K562 (cell line): Measurements from ENCODE around the gene SLC35G2. TPM values are rescaled to one million over a fixed set of nuclear protein-coding genes. Genes with fewer than 3 reads are reported as not detected.
A peak's percentile ranks its signal among the peaks of the same experiment; 100 is the strongest.

Source experiments
- ATF7 ChIP-seq: fragments of 450-650 bp; IDR thresholded peaks from 2 replicates; pipeline ENCODE4 v1.7.1; 2014; ENCODE audit warnings: mild to moderate bottlenecking, moderate library complexity
- ETV1 ChIP-seq: fragments of 450-650 bp; conservative IDR thresholded peaks from 2 replicates; pipeline ENCODE4 v1.6.1; 2016; ENCODE audit warnings: missing genetic modification characterization, control low read depth, low read depth, missing compliant biosample characterization
- MXI1 ChIP-seq: IDR thresholded peaks from 2 replicates; pipeline ENCODE4 v1.6.1; 2011; ENCODE audit warnings: low read depth, mild to moderate bottlenecking, improper control_type of control experiment, low read length
- PCBP2 ChIP-seq: fragments of 200-400 bp; formaldehyde crosslinking; IDR thresholded peaks from 2 replicates; pipeline ENCODE4 v1.6.1; 2018; ENCODE audit warnings: low read length, low read depth, mild to moderate bottlenecking, moderate library complexity; ENCODE audit not compliant: poor library complexity, severe bottlenecking
- TRIM24 ChIP-seq, 2 experiments: fragments of 450-650 bp; IDR thresholded peaks; 2 replicates each; pipeline ENCODE4 v1.6.1; 2016
- ZBTB17 ChIP-seq: fragments of 450-650 bp; formaldehyde crosslinking; IDR thresholded peaks from 2 replicates; pipeline ENCODE4 v1.4.0; 2020; ENCODE audit warnings: mild to moderate bottlenecking
- ZFP30 ChIP-seq: fragments of 250-450 bp; sonication (Bioruptor Pico); IDR thresholded peaks from 2 replicates; pipeline ENCODE4 v1.8.0; 2022; ENCODE audit warnings: moderate library complexity, mild to moderate bottlenecking, inconsistent platforms, borderline replicate concordance
- ZNF263 ChIP-seq: sonication (generic); formaldehyde crosslinking; IDR thresholded peaks from 2 replicates; pipeline ENCODE4 v1.8.0; 2022; ENCODE audit warnings: mild to moderate bottlenecking, missing genetic modification reagents, borderline replicate concordance
- ZNF830 ChIP-seq: fragments of 250-450 bp; sonication (Bioruptor Pico); IDR thresholded peaks from 2 replicates; pipeline ENCODE4 v1.5.0; 2021; ENCODE audit warnings: mild to moderate bottlenecking
- polyA plus RNA-seq, 8 experiments: library from polyadenylated mRNA; depleted of rRNA in 4 of 8; stranded (reverse) in 5 of 8; unstranded in 3 of 8; fragments of >200 nt; fragmentation: Nextera tagmentation in 2 of 8; fragmentation: Illumina TruSeq in 1 of 8; extraction: Ambion mirVana in 2 of 8; extraction: Trizol in 1 of 8; gene quantifications; 2 replicates each; pipeline versions ENCODE4 v1.2.1 to v1.2.3, GENCODE V29; 2011 to 2014; ENCODE audit warnings: inconsistent platforms in 1 of 8, missing spikeins in 1 of 8
- total RNA-seq, 7 experiments: library from RNA; depleted of rRNA in 6 of 7; stranded (reverse); fragments of >200 nt in 6 of 7; fragmentation: Illumina TruSeq in 2 of 7; extraction: Trizol in 2 of 7; gene quantifications; 2 replicates each; pipeline versions ENCODE4 v1.2.1 to v1.2.3, GENCODE V29; 2011 to 2021; ENCODE audit warnings: low replicate concordance in 1 of 7
- TF ChIP-seq, protein P1 (sequence below): fragments of 450-650 bp; IDR thresholded peaks from 2 replicates; pipeline ENCODE4 v1.6.1; 2016; ENCODE audit warnings: low read depth, mild to moderate bottlenecking, moderate library complexity
- TF ChIP-seq, protein P2 (sequence below): sonication (generic); formaldehyde crosslinking; IDR thresholded peaks from 2 replicates; pipeline ENCODE4 v1.8.1; 2023; ENCODE audit warnings: mild to moderate bottlenecking, missing genetic modification reagents
- TF ChIP-seq, protein P3 (sequence below): fragments of 450-650 bp; IDR thresholded peaks from 2 replicates; pipeline ENCODE4 v1.6.1; 2014; ENCODE audit warnings: low read depth, mild to moderate bottlenecking, moderate library complexity, borderline replicate concordance
- TF ChIP-seq, protein P4 (sequence below): sonication (generic); formaldehyde crosslinking; IDR thresholded peaks from 2 replicates; pipeline ENCODE4 v1.8.1; 2023; ENCODE audit warnings: missing genetic modification reagents, mild to moderate bottlenecking, borderline replicate concordance
- TF ChIP-seq, protein P5 (sequence below), 3 experiments: IDR thresholded peaks in 2 of 3; conservative IDR thresholded peaks in 1 of 3; 2 replicates each; pipeline ENCODE4 v1.5.1; 2011 to 2012; ENCODE audit warnings: low read length in 3 of 3, mild to moderate bottlenecking in 3 of 3, control low read depth in 2 of 3, improper control_type of control experiment in 1 of 3, inconsistent platforms in 1 of 3, low read depth in 1 of 3, mixed read lengths in 1 of 3, moderate library complexity in 1 of 3; ENCODE audit not compliant: insufficient read depth in 2 of 3

SLC35G2 gene
- total and polyA plus RNA-seq, 9 of the 15 experiments (the other 6 are each of a cell fraction or from before 2014, with no cell fraction given), result 2.6 to 5.9 (median 3.2) TPM

DNA sequence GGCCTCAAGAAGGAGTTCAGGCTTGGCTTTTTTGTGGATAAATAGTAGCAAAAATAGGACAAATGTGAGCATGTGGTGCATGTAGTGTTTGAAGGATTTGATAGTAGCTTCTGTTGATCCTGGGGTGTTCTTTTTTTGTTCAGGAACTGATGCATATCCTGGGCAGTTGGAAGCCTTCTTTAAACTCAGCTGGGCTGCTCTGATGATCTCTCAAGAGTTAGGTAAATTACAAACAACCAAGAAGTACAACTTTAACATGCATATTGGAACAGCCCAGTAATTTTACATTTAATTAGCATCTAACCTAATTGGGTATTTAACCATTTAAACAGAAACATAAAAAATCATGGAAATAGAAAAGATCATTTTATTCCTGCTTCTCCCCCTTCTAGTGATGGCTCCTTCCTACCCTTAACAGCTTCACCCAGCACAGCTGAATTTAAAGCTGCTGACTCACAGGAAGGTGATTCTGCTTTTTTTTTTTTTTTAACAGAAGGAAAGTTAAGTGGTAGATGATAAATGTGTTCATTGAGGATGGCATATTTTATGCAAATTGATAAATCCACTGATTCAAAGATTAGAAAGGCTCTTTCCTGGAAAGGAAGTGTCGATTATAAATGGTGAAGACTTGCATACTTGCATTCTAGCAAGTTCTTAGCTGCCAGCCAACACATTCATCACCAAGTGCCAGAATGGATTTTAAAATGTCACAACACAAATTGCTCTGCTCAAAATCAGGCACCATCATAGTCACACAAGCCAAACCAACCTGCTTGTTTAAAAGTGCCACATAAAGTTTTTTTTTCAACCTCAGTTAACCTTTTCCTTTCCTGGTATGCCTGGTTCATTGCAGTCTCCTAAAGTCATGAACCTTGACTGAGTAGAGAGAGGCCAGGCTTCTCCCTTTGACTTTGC lies 20.0 kb downstream of the SLC35G2 start (continued):
- no peak for TF ChIP-seq ZBTB17
- TF ChIP-seq TRIM24 (IDR thresholded peaks at IDR 0.05), result no peak
- TF ChIP-seq MXI1, result no peak
- TF ChIP-seq ZFP30 (CRISPR knock-in tag), result no peak
- TF ChIP-seq PCBP2, result no peak
- TF ChIP-seq, protein P1, sequence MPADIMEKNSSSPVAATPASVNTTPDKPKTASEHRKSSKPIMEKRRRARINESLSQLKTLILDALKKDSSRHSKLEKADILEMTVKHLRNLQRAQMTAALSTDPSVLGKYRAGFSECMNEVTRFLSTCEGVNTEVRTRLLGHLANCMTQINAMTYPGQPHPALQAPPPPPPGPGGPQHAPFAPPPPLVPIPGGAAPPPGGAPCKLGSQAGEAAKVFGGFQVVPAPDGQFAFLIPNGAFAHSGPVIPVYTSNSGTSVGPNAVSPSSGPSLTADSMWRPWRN, result no peak
- TF ChIP-seq ZNF830 (CRISPR knock-in tag), result no peak
- TF ChIP-seq ETV1 (tag), result no peak; the same call in 1 of the 2 replicates
- TF ChIP-seq, protein P2, sequence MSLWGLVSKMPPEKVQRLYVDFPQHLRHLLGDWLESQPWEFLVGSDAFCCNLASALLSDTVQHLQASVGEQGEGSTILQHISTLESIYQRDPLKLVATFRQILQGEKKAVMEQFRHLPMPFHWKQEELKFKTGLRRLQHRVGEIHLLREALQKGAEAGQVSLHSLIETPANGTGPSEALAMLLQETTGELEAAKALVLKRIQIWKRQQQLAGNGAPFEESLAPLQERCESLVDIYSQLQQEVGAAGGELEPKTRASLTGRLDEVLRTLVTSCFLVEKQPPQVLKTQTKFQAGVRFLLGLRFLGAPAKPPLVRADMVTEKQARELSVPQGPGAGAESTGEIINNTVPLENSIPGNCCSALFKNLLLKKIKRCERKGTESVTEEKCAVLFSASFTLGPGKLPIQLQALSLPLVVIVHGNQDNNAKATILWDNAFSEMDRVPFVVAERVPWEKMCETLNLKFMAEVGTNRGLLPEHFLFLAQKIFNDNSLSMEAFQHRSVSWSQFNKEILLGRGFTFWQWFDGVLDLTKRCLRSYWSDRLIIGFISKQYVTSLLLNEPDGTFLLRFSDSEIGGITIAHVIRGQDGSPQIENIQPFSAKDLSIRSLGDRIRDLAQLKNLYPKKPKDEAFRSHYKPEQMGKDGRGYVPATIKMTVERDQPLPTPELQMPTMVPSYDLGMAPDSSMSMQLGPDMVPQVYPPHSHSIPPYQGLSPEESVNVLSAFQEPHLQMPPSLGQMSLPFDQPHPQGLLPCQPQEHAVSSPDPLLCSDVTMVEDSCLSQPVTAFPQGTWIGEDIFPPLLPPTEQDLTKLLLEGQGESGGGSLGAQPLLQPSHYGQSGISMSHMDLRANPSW, result no peak
- TF ChIP-seq, protein P3, sequence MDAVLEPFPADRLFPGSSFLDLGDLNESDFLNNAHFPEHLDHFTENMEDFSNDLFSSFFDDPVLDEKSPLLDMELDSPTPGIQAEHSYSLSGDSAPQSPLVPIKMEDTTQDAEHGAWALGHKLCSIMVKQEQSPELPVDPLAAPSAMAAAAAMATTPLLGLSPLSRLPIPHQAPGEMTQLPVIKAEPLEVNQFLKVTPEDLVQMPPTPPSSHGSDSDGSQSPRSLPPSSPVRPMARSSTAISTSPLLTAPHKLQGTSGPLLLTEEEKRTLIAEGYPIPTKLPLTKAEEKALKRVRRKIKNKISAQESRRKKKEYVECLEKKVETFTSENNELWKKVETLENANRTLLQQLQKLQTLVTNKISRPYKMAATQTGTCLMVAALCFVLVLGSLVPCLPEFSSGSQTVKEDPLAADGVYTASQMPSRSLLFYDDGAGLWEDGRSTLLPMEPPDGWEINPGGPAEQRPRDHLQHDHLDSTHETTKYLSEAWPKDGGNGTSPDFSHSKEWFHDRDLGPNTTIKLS, result no peak
- TF ChIP-seq ZNF263 (CRISPR knock-in tag), result no peak
- TF ChIP-seq, protein P4, sequence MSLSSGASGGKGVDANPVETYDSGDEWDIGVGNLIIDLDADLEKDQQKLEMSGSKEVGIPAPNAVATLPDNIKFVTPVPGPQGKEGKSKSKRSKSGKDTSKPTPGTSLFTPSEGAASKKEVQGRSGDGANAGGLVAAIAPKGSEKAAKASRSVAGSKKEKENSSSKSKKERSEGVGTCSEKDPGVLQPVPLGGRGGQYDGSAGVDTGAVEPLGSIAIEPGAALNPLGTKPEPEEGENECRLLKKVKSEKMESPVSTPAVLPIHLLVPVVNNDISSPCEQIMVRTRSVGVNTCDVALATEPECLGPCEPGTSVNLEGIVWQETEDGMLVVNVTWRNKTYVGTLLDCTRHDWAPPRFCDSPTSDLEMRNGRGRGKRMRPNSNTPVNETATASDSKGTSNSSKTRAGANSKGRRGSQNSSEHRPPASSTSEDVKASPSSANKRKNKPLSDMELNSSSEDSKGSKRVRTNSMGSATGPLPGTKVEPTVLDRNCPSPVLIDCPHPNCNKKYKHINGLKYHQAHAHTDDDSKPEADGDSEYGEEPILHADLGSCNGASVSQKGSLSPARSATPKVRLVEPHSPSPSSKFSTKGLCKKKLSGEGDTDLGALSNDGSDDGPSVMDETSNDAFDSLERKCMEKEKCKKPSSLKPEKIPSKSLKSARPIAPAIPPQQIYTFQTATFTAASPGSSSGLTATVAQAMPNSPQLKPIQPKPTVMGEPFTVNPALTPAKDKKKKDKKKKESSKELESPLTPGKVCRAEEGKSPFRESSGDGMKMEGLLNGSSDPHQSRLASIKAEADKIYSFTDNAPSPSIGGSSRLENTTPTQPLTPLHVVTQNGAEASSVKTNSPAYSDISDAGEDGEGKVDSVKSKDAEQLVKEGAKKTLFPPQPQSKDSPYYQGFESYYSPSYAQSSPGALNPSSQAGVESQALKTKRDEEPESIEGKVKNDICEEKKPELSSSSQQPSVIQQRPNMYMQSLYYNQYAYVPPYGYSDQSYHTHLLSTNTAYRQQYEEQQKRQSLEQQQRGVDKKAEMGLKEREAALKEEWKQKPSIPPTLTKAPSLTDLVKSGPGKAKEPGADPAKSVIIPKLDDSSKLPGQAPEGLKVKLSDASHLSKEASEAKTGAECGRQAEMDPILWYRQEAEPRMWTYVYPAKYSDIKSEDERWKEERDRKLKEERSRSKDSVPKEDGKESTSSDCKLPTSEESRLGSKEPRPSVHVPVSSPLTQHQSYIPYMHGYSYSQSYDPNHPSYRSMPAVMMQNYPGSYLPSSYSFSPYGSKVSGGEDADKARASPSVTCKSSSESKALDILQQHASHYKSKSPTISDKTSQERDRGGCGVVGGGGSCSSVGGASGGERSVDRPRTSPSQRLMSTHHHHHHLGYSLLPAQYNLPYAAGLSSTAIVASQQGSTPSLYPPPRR (CRISPR knock-in tag), result no peak
- TF ChIP-seq ATF7, result peak; percentile 69
- TF ChIP-seq, protein P5, sequence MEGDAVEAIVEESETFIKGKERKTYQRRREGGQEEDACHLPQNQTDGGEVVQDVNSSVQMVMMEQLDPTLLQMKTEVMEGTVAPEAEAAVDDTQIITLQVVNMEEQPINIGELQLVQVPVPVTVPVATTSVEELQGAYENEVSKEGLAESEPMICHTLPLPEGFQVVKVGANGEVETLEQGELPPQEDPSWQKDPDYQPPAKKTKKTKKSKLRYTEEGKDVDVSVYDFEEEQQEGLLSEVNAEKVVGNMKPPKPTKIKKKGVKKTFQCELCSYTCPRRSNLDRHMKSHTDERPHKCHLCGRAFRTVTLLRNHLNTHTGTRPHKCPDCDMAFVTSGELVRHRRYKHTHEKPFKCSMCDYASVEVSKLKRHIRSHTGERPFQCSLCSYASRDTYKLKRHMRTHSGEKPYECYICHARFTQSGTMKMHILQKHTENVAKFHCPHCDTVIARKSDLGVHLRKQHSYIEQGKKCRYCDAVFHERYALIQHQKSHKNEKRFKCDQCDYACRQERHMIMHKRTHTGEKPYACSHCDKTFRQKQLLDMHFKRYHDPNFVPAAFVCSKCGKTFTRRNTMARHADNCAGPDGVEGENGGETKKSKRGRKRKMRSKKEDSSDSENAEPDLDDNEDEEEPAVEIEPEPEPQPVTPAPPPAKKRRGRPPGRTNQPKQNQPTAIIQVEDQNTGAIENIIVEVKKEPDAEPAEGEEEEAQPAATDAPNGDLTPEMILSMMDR (IDR thresholded peaks at IDR 0.05 in 2 of 3, conservative IDR thresholded peaks at IDR 0.05 in 1 of 3; ENCODE audit: insufficient read depth in 2 of 3, low read depth in 1 of 3, low read length in 3 of 3), result no peak
